Measurements from ENCODE around the gene OST4. TPM values are rescaled to one million over a fixed set of nuclear protein-coding genes. Genes with fewer than 3 reads are reported as not detected.

Gene OST4
- total RNA-seq, 4 donors from 2014 or later = 70.8 to 225 (median 199) TPM

- H3K4me1 ChIP-seq = peaks cover 46% of the 10 kb centered on the region
- H3K36me3 ChIP-seq = no peaks in the 10 kb centered on the region
- peak; percentile 94 to 95 for DNase-seq (ENCODE audit: low spot score in 2 of 2)
- H3K9me3 ChIP-seq = no peaks in the 10 kb centered on the region
- H3K4me3 ChIP-seq = peak overlapping the region; percentile 73
- TF ChIP-seq POLR2AphosphoS5 (IDR thresholded peaks at IDR 0.05) (peak in 1 of 3 donors; percentile 47), POLR2A (IDR thresholded peaks at IDR 0.05) (no peak), CTCF (IDR thresholded peaks at IDR 0.05) (peak; percentile 80 to 98)
- H3K27me3 ChIP-seq = no peaks in the 10 kb centered on the region
- WGBS = 0% methylated on average over 11 of the region's 81 CpGs
- H3K27ac ChIP-seq = peak overlapping the region; percentile 79
Measured at GRCh38 chr2:27086090-27086723, 14.8 kb upstream of the OST4 start.

- Histone ChIP-seq H3K9me3 (no peaks in the 10 kb centered on the region), H3K27me3 (no peaks in the 10 kb centered on the region), H3K4me1 (peaks cover 51% of the 10 kb centered on the region), H3K27ac (peak overlapping the region; percentile 79), H3K36me3 (no peaks in the 10 kb centered on the region), H3K4me3 (peak overlapping the region; percentile 73)
- 0% methylated on average over 4 of the region's 38 CpGs for WGBS
- peak in 1 of 2 donors; percentile 89 for DNase-seq (ENCODE audit: low spot score in 2 of 2)
- peak in 1 of 2 donors; percentile 10 for TF ChIP-seq CTCF (IDR thresholded peaks at IDR 0.05)
- no peak for TF ChIP-seq POLR2A (IDR thresholded peaks at IDR 0.05)
Measured at GRCh38 chr2:27085673-27086089, 14.2 kb upstream of the OST4 start.

DNA sequence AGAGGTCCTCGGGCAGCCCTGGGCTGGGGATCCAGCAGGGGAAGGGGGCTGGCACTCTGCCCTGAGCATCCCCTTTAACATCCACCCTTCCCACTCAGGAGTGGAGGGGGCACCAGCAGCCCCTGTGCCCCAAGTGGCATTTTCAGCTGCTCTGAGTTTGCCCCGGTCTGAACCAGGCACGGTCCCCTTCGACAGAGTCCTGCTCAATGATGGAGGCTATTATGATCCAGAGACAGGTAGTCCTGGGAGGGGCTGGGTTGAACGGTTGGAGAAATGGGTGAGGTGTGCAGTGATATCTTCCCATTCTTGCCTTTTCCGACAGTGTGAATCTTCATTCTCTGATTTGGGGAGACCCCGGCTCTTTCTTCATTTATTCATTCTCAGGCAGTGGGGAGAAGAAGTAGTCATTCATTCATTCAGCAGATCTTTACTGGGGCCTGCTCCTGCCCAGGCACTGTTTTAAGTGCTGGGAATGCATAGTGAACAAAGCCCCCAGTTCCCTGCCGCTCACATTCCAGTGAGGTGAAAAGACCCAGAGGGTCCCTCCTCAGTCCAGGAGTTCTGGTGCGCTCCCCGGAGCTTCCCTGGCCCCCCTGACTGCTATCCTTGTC lies 13.7 kb upstream of the OST4 start:
- DNase-seq (ENCODE audit: low spot score in 2 of 2) = no peak
- Histone ChIP-seq H3K4me3 (peak overlapping the region; percentile 73), H3K36me3 (no peaks in the 10 kb centered on the region), H3K4me1 (peaks cover 56% of the 10 kb centered on the region), H3K27ac (peak overlapping the region; percentile 79), H3K9me3 (no peaks in the 10 kb centered on the region), H3K27me3 (no peaks in the 10 kb centered on the region)
- TF ChIP-seq POLR2AphosphoS5 (IDR thresholded peaks at IDR 0.05) = no peak
- no peak for TF ChIP-seq EP300 (IDR thresholded peaks at IDR 0.05)
- no peak for TF ChIP-seq CTCF (IDR thresholded peaks at IDR 0.05)
- TF ChIP-seq POLR2A (IDR thresholded peaks at IDR 0.05) = no peak
- 79% methylated on average over 7 of the region's 10 CpGs for WGBS

DNA sequence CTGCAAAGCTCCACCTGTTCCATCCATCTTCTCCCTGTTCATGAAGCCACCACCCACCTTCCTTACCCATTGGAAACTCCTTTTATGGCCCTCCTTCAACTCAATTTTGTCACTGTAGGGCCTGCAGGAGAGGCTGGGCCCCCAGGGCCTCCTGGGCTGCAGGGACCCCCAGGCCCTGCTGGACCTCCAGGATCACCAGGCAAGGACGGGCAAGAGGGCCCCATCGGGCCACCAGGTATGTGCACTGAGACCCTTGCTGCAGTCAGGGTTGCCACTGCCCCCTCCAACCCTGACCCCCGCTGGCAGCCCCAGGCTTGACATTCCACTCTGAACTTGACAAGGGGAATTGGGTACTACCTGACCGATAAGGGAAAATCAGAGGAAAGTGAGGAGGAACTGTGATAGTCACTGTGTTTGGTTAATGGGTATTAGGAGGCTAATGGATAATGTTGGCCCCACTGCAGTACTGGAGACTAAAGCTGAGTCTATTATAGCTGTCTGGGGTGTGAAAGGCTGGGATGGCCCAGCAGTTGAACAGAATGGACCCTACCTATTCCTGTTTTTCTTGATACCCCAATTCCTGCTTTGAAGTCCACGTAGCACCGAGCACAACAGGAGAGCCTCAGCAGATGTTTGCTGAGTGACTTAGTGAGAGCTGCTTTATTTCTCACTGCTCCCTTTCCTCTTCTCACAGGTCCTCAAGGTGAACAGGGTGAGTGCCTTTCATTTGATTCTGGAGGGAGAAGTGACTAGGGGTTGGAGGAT lies 13.0 kb upstream of the OST4 start:
- no peak for TF ChIP-seq EP300 (IDR thresholded peaks at IDR 0.05)
- no peak for TF ChIP-seq POLR2A (IDR thresholded peaks at IDR 0.05)
- peaks cover 63% of the 10 kb centered on the region for H3K4me1 ChIP-seq
- H3K36me3 ChIP-seq = no peaks in the 10 kb centered on the region
- H3K27me3 ChIP-seq = no peaks in the 10 kb centered on the region
- 93% methylated on average over 6 of the region's 6 CpGs for WGBS
- H3K4me3 ChIP-seq = no peak overlapping the region
- H3K27ac ChIP-seq = no peak overlapping the region
- no peak for DNase-seq (ENCODE audit: low spot score in 2 of 2)
- no peaks in the 10 kb centered on the region for H3K9me3 ChIP-seq

DNA sequence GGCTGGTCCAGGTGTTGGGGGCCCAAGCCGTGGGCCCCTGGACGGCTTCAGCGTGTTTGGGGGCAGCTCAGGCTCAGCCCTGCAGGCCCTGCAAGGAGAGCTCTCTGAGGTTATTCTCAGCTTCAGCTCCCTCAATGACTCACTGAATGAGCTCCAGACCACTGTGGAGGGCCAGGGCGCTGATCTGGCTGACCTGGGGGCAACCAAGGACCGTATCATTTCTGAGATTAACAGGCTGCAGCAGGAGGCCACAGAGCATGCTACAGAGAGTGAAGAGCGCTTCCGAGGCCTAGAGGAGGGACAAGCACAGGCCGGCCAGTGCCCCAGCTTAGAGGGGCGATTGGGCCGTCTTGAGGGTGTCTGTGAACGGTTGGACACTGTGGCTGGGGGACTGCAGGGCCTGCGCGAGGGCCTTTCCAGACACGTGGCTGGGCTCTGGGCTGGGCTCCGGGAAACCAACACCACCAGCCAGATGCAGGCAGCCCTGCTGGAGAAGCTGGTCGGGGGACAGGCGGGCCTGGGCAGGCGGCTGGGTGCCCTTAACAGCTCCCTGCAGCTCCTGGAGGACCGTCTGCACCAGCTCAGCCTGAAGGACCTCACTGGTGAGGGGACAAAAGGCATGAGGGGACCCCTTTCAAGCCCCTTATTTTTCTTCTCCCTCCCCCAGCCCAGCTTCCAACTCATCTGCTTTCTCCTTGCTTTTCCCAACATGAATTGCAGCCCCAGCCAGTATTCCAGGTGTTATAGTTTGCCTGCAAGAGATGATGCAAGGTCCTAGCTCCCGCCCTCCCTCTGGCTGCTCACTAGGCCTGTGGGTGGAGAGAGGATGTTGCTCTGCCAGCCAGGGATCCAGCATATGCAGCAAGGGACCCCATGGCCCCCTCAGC lies 12.2 kb upstream of the OST4 start:
- no peaks in the 10 kb centered on the region for H3K9me3 ChIP-seq
- H3K36me3 ChIP-seq = no peaks in the 10 kb centered on the region
- H3K4me1 ChIP-seq = peaks cover 70% of the 10 kb centered on the region
- H3K27ac ChIP-seq = no peak overlapping the region
- DNase-seq (ENCODE audit: low spot score in 2 of 2) = no peak
- WGBS = 78% methylated on average over 15 of the region's 20 CpGs
- no peaks in the 10 kb centered on the region for H3K27me3 ChIP-seq
- H3K4me3 ChIP-seq = no peak overlapping the region
- TF ChIP-seq CTCF (IDR thresholded peaks at IDR 0.05) (no peak), EP300 (IDR thresholded peaks at IDR 0.05) (no peak), POLR2A (IDR thresholded peaks at IDR 0.05) (no peak), POLR2AphosphoS5 (IDR thresholded peaks at IDR 0.05) (no peak)

Measured in suprapubic skin (tissue), 4 donors.